K562 (cell line): Measurements from ENCODE around the gene NADSYN1. TPM values are rescaled to one million over a fixed set of nuclear protein-coding genes. Genes with fewer than 3 reads are reported as not detected.
A peak's percentile ranks its signal among the peaks of the same experiment; 100 is the strongest.

Source experiments
- ARID1B ChIP-seq: fragments of 450-650 bp; IDR thresholded peaks from 2 replicates; pipeline ENCODE4 v1.6.1; 2016; ENCODE audit warnings: antibody characterized with exemption, mild to moderate bottlenecking, inconsistent platforms
- CCNT2 ChIP-seq: IDR thresholded peaks from 2 replicates; pipeline ENCODE4 v1.6.1; 2011; ENCODE audit warnings: borderline replicate concordance, low read depth, mild to moderate bottlenecking, moderate library complexity, mixed read lengths, low read length; ENCODE audit not compliant: insufficient read length; ENCODE audit errors: extremely low read depth
- EP400 ChIP-seq: fragments of 450-650 bp; IDR thresholded peaks from 2 replicates; pipeline ENCODE4 v1.6.1; 2017; ENCODE audit warnings: antibody characterized with exemption, mild to moderate bottlenecking, moderate library complexity
- ETS2 ChIP-seq: IDR thresholded peaks from 2 replicates; pipeline ENCODE4 v1.6.1; 2016; ENCODE audit warnings: borderline replicate concordance, missing genetic modification characterization, mild to moderate bottlenecking, moderate library complexity, missing compliant biosample characterization; ENCODE audit not compliant: poor library complexity, severe bottlenecking
- GATAD2B ChIP-seq: fragments of 450-650 bp; IDR thresholded peaks from 2 replicates; pipeline ENCODE4 v1.6.1; 2017; ENCODE audit warnings: mild to moderate bottlenecking, borderline replicate concordance
- HNRNPK ChIP-seq: fragments of 200-400 bp; formaldehyde crosslinking; IDR thresholded peaks from one replicate; pipeline ENCODE4 v1.6.1; 2018; ENCODE audit warnings: mild to moderate bottlenecking, low read depth, low read length; ENCODE audit not compliant: poor library complexity, severe bottlenecking
- MTA2 ChIP-seq: fragments of 450-650 bp; IDR thresholded peaks from 2 replicates; pipeline ENCODE4 v1.6.1; 2016; ENCODE audit warnings: low read depth
- POLR2AphosphoS5 ChIP-seq: IDR thresholded peaks from 2 replicates; pipeline ENCODE4 v1.6.1; 2011; ENCODE audit warnings: mild to moderate bottlenecking, low read depth, low read length, moderate library complexity; ENCODE audit not compliant: control insufficient read depth, insufficient read depth
- RBFOX2 ChIP-seq: fragments of 200-400 bp; formaldehyde crosslinking; IDR thresholded peaks from 2 replicates; pipeline ENCODE4 v1.6.1; 2017; ENCODE audit warnings: low read depth, mild to moderate bottlenecking, low read length, moderate library complexity
- SIN3A ChIP-seq, 2 experiments: fragments of 150-350 bp in 1 of 2; IDR thresholded peaks; 2 replicates each; pipeline ENCODE4 v1.6.1; 2011 to 2016; ENCODE audit warnings: borderline replicate concordance in 2 of 2, low read depth in 2 of 2, low read length in 2 of 2, mild to moderate bottlenecking in 2 of 2, moderate library complexity in 2 of 2; ENCODE audit not compliant: control insufficient read depth in 1 of 2
- SMAD3 ChIP-seq: fragments of 450-650 bp; formaldehyde crosslinking; conservative IDR thresholded peaks from 2 replicates; pipeline ENCODE4 v1.4.0; 2020; ENCODE audit warnings: mild to moderate bottlenecking
- SRF ChIP-seq, 2 experiments: fragments of 250-450, 450-650 bp in 1 of 2; sonication (Bioruptor Pico) in 1 of 2; sonication (generic) in 1 of 2; formaldehyde crosslinking; IDR thresholded peaks; 2 replicates each; pipeline versions ENCODE4 v1.5.0 to v1.5.1; 2020 to 2022; ENCODE audit warnings: mild to moderate bottlenecking in 1 of 2, missing genetic modification reagents in 1 of 2
- TBL1XR1 ChIP-seq, 2 experiments: IDR thresholded peaks; 2 replicates each; pipeline ENCODE4 v1.6.1; 2012; ENCODE audit warnings: improper control_type of control experiment in 2 of 2, low read length in 2 of 2, mild to moderate bottlenecking in 1 of 2
- TSC22D4 ChIP-seq: fragments of 450-650 bp; IDR thresholded peaks from 2 replicates; pipeline ENCODE4 v1.6.1; 2016; ENCODE audit warnings: missing genetic modification characterization, missing biosample characterization, control low read depth
- ZEB2 ChIP-seq: fragments of 450-650 bp; IDR thresholded peaks from 2 replicates; pipeline ENCODE4 v1.6.1; 2016
- ZNF431 ChIP-seq: sonication (generic); formaldehyde crosslinking; IDR thresholded peaks from 2 replicates; pipeline ENCODE4 v1.8.0; 2022; ENCODE audit warnings: mild to moderate bottlenecking, missing genetic modification reagents
- polyA plus RNA-seq, 8 experiments: library from polyadenylated mRNA; depleted of rRNA in 4 of 8; stranded (reverse) in 5 of 8; unstranded in 3 of 8; fragments of >200 nt; fragmentation: Nextera tagmentation in 2 of 8; fragmentation: Illumina TruSeq in 1 of 8; extraction: Ambion mirVana in 2 of 8; extraction: Trizol in 1 of 8; gene quantifications; 2 replicates each; pipeline versions ENCODE4 v1.2.1 to v1.2.3, GENCODE V29; 2011 to 2014; ENCODE audit warnings: inconsistent platforms in 1 of 8, missing spikeins in 1 of 8
- total RNA-seq, 7 experiments: library from RNA; depleted of rRNA in 6 of 7; stranded (reverse); fragments of >200 nt in 6 of 7; fragmentation: Illumina TruSeq in 2 of 7; extraction: Trizol in 2 of 7; gene quantifications; 2 replicates each; pipeline versions ENCODE4 v1.2.1 to v1.2.3, GENCODE V29; 2011 to 2021; ENCODE audit warnings: low replicate concordance in 1 of 7
- TF ChIP-seq, protein P1 (sequence below): sonication (generic); IDR thresholded peaks from 2 replicates; pipeline ENCODE4 v1.6.1; 2016
- TF ChIP-seq, protein P2 (sequence below): fragments of 250-450 bp; sonication (Bioruptor Pico); IDR thresholded peaks from 2 replicates; pipeline ENCODE4 v1.4.0; 2020
- TF ChIP-seq, protein P3 (sequence below), 2 experiments: fragments of 250-450 bp in 1 of 2; fragments of 450-650 bp in 1 of 2; sonication (Bioruptor Pico) in 1 of 2; IDR thresholded peaks; 2 replicates each; pipeline versions ENCODE4 v1.6.1 to v1.8.0; 2016 to 2021; ENCODE audit warnings: mild to moderate bottlenecking in 2 of 2, moderate library complexity in 2 of 2, missing compliant biosample characterization in 1 of 2, missing genetic modification characterization in 1 of 2

The NADSYN1 gene
- total and polyA plus RNA-seq, 9 of the 15 experiments (the other 6 are each of a cell fraction or from before 2014, with no cell fraction given) = 12.7 to 57.3 (median 42.1) TPM

DNA sequence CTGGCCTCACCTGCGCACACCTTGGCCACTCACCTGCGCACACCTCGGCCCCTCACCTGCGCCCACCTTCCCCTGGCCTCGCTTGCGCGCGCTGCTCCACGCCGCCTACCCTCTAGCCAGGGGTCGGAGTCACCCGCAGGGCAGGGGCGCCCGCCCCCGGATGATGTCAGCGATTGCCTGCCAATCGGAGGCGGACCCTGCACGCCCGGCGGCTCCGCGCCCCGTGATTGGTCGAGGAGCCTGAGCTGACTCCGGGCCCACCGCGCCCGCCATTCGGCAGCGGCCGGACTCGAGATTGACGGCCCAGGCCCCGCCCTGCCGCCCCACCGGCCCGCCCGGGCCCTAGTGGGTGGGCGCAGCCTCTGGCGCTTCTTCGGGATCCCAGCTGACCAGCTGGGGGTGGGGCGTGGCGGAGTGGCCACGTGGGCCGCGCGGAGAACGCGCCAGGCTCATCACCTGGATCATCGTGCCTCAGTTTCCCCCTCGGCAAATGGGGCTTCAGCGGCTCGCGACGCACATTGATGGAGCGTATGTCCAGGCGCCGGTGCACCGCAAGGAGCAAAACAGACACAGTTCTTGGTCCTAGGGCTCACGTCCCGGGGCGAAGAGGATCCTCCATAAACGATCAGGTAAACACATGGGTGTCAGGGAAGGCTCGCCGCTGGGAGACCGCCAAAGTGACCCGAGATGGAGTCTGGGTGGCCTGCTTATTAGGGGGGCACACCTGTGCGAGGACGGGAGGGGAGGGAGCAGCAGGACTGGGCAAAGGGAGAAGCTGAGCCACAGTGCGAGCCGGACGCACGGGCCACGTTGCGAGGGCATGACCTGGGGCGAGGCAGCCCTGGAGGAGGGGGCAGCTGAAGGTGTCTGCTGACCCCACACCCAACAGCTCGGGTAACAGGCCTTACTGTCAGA, 4.5 kb upstream of the NADSYN1 start, which contains the start of gene DHCR7 (continued):
- TF ChIP-seq, protein P1, sequence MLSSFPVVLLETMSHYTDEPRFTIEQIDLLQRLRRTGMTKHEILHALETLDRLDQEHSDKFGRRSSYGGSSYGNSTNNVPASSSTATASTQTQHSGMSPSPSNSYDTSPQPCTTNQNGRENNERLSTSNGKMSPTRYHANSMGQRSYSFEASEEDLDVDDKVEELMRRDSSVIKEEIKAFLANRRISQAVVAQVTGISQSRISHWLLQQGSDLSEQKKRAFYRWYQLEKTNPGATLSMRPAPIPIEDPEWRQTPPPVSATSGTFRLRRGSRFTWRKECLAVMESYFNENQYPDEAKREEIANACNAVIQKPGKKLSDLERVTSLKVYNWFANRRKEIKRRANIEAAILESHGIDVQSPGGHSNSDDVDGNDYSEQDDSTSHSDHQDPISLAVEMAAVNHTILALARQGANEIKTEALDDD = no peak
- TF ChIP-seq EP400 (peak; percentile 90), SIN3A (IDR thresholded peaks at IDR 0.05; ENCODE audit: borderline replicate concordance in 2 of 2, control insufficient read depth in 1 of 2, low read depth in 2 of 2, low read length in 2 of 2) (peak; percentile 98 to 100), CCNT2 (peak; percentile 64), POLR2AphosphoS5 (peak; percentile 60; the same call in 1 of the 2 replicates), GATAD2B (peak; percentile 35), TSC22D4 (tag) (no peak), ZEB2 (peak; percentile 99), ARID1B (0 out of 2 replicates have a peak, but pooled peaks have one; percentile 18), HNRNPK (peak; percentile 84), SMAD3 (CRISPR knock-in tag) (0 out of 2 replicates have a peak, but pooled peaks have one; percentile 16), MTA2 (no peak), TBL1XR1 (IDR thresholded peaks at IDR 0.05; ENCODE audit: low read length in 2 of 2) (no peak), RBFOX2 (peak; percentile 78), ZNF431 (no peak), ETS2 (tag) (no peak), SRF (CRISPR knock-in tag; IDR thresholded peaks at IDR 0.05) (no peak)
- TF ChIP-seq, protein P2, sequence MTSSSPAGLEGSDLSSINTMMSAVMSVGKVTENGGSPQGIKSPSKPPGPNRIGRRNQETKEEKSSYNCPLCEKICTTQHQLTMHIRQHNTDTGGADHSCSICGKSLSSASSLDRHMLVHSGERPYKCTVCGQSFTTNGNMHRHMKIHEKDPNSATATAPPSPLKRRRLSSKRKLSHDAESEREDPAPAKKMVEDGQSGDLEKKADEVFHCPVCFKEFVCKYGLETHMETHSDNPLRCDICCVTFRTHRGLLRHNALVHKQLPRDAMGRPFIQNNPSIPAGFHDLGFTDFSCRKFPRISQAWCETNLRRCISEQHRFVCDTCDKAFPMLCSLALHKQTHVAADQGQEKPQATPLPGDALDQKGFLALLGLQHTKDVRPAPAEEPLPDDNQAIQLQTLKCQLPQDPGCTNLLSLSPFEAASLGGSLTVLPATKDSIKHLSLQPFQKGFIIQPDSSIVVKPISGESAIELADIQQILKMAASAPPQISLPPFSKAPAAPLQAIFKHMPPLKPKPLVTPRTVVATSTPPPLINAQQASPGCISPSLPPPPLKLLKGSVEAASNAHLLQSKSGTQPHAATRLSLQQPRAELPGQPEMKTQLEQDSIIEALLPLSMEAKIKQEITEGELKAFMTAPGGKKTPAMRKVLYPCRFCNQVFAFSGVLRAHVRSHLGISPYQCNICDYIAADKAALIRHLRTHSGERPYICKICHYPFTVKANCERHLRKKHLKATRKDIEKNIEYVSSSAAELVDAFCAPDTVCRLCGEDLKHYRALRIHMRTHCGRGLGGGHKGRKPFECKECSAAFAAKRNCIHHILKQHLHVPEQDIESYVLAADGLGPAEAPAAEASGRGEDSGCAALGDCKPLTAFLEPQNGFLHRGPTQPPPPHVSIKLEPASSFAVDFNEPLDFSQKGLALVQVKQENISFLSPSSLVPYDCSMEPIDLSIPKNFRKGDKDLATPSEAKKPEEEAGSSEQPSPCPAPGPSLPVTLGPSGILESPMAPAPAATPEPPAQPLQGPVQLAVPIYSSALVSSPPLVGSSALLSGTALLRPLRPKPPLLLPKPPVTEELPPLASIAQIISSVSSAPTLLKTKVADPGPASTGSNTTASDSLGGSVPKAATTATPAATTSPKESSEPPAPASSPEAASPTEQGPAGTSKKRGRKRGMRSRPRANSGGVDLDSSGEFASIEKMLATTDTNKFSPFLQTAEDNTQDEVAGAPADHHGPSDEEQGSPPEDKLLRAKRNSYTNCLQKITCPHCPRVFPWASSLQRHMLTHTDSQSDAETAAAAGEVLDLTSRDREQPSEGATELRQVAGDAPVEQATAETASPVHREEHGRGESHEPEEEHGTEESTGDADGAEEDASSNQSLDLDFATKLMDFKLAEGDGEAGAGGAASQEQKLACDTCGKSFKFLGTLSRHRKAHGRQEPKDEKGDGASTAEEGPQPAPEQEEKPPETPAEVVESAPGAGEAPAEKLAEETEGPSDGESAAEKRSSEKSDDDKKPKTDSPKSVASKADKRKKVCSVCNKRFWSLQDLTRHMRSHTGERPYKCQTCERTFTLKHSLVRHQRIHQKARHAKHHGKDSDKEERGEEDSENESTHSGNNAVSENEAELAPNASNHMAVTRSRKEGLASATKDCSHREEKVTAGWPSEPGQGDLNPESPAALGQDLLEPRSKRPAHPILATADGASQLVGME (CRISPR knock-in tag) = peak; percentile 48; the same call in 1 of the 2 replicates
- TF ChIP-seq, protein P3, sequence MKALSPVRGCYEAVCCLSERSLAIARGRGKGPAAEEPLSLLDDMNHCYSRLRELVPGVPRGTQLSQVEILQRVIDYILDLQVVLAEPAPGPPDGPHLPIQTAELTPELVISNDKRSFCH (CRISPR knock-in tag; IDR thresholded peaks at IDR 0.05) = no peak
- TF ChIP-seq, protein P3 (tag; IDR thresholded peaks at IDR 0.05) = 0 out of 2 replicates have a peak, but pooled peaks have one; percentile 40
